Central memory CD8-positive, alpha-beta T cell (primary cell): ENCODE results near the gene CTNND2.

Experiments used
- ATAC-seq: fragments of 150-1000 bp; cut with Tn5 transposase; replicated peaks from 2 replicates; pipeline ENCODE4 v1.10.0; 2022; ENCODE audit warnings: mild to moderate bottlenecking, moderate FRiP score, moderate number of reproducible peaks; ENCODE audit not compliant: poor library complexity, severe bottlenecking; ENCODE audit errors: extremely low read depth
- DNase-seq, 2 donors: peaks; one replicate each; pipeline ENCODE4 v3.0.0; 2021; ENCODE audit warnings: low spot score in 2 of 2
- H3K27ac Mint-ChIP-seq: one replicate; pipeline ENCODE4 v1.8.0; 2022; ENCODE audit warnings: low read depth, mild to moderate bottlenecking, moderate library complexity, mixed read lengths
- H3K27me3 Mint-ChIP-seq: one replicate; pipeline ENCODE4 v1.8.0; 2022; ENCODE audit warnings: mixed read lengths
- H3K36me3 Mint-ChIP-seq: one replicate; pipeline ENCODE4 v1.8.0; 2022; ENCODE audit warnings: mild to moderate bottlenecking, moderate library complexity, mixed read lengths; ENCODE audit not compliant: insufficient read depth
- H3K4me1 Mint-ChIP-seq: one replicate; pipeline ENCODE4 v1.8.0; 2022; ENCODE audit warnings: mixed read lengths
- H3K4me3 Mint-ChIP-seq: one replicate; pipeline ENCODE4 v1.8.0; 2022; ENCODE audit warnings: mild to moderate bottlenecking, moderate library complexity, mixed read lengths
- H3K9me3 Mint-ChIP-seq: one replicate; pipeline ENCODE4 v1.8.0; 2022; ENCODE audit warnings: mixed read lengths

The CTNND2 gene

DNA sequence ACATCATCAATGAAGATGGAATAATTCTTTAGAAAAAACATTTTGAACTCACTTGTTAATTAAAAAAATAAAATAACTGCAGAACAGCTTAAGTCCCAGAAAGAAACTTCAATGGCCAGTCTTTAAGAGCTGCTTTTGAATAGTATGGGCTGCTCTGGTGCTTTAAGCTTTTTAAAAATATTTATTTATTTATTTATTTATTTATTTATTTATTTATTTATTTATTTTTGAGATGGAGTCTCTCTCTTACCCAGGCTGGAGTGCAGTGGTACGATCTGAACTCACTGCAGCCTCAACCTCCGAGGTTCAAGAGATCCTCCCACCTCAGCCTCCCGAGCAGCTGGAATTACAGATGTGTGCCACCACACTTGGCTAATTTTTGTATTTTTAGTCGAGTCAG, 626.9 kb downstream of the CTNND2 start:
- no peak for ATAC-seq
- no peaks in the 10 kb centered on the region for H3K36me3 Mint-ChIP-seq
- H3K4me3 Mint-ChIP-seq = no peak overlapping the region

DNA sequence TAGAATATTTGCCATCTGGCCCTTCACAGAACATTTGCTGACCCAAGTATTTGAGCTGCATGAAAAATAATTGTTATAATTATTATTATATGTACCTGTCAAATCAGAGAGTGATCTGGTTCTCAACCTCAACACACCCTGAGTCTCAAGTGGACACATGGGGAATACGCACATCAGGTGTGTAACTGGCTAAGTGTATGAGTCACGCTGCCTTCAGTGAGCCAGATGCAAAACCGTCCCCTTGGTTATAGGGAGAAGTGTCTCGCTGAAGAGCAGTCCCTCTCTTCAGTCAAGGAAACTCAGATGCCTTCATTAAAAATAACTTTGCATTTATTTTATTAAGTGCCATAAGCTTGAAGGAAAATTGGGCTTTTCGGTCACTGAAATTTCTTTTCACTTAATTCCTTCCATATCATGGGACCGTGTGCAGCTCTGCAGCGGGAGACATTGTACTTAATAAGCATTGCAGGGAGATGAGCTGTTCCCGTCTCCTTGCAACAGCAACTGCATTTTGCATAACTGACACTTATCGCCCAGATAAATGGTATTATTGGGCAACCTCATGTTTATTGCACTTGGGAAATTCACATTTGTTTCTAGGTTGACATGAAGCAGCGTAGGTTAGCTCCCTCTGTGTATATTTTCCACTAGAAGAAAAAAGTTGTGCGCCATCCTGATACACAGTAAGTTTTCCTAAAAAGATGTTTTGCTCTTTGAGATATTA, 630.9 kb downstream of the CTNND2 start:
- Mint-ChIP-seq H3K4me1 (no peaks in the 10 kb centered on the region), H3K4me3 (no peak overlapping the region), H3K27me3 (no peaks in the 10 kb centered on the region), H3K36me3 (no peaks in the 10 kb centered on the region), H3K9me3 (no peaks in the 10 kb centered on the region), H3K27ac (no peak overlapping the region)
- ATAC-seq = no peak
- no peak for DNase-seq

More for the DNA sequence above, 626.9 kb downstream of the CTNND2 start:
- DNase-seq = no peak
- H3K4me1 Mint-ChIP-seq = no peaks in the 10 kb centered on the region
- no peak overlapping the region for H3K27ac Mint-ChIP-seq
- H3K9me3 Mint-ChIP-seq = peaks cover 6% of the 10 kb centered on the region
- no peaks in the 10 kb centered on the region for H3K27me3 Mint-ChIP-seq

DNA sequence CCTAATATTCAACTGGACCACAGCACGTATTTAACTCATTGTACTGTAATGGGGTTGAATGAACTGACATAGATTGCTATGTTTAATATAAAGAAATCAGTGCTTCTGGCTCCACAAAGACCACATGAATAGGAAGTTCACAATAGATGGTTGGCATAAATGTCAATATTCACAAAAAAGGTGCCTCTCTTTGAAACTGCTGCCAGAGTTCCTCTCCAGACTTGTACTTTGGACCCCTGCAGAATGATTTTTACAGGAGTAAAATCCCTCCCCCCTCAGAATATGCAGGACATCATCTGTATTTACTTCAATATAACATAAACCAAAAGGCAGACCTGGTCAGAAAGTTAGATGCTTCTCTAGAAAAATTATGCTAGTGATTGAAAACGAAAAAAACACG, 634.7 kb downstream of the CTNND2 start:
- Mint-ChIP-seq H3K36me3 (no peaks in the 10 kb centered on the region), H3K4me3 (no peak overlapping the region), H3K27ac (no peak overlapping the region)

DNA sequence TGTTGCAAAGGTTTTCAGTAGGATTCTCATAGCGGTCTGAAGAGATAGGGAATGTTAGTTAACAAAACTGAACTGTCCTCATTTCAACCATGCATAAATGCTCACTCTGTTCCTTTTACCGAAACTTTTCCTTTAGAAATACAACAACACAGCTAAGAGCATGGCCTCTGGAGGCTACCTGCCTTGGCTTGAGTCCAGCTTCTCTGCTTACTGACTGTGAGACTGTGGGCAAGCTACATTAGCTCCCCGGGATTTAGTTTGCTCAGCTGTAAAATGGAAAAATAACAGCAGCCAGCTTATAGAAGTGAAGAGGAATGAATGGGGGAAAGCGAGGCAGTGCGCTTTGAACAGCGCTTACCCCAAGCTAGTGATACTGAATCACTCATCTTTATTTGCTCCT, 635.4 kb downstream of the CTNND2 start:
- Mint-ChIP-seq H3K27ac (no peak overlapping the region), H3K4me3 (no peak overlapping the region), H3K9me3 (no peaks in the 10 kb centered on the region), H3K36me3 (no peaks in the 10 kb centered on the region), H3K27me3 (no peaks in the 10 kb centered on the region), H3K4me1 (no peaks in the 10 kb centered on the region)
- no peak for ATAC-seq
- no peak for DNase-seq

More for the DNA sequence above, 634.7 kb downstream of the CTNND2 start:
- no peaks in the 10 kb centered on the region for H3K4me1 Mint-ChIP-seq
- H3K9me3 Mint-ChIP-seq = no peaks in the 10 kb centered on the region
- H3K27me3 Mint-ChIP-seq = no peaks in the 10 kb centered on the region
- no peak for ATAC-seq
- no peak for DNase-seq

- DNase-seq = no peak
- H3K4me3 Mint-ChIP-seq = no peak overlapping the region
- H3K4me1 Mint-ChIP-seq = no peaks in the 10 kb centered on the region
- H3K27me3 Mint-ChIP-seq = no peaks in the 10 kb centered on the region
- no peaks in the 10 kb centered on the region for H3K36me3 Mint-ChIP-seq
- H3K9me3 Mint-ChIP-seq = no peaks in the 10 kb centered on the region
- no peak for ATAC-seq
- no peak overlapping the region for H3K27ac Mint-ChIP-seq
These were observed 637.9 kb downstream of the CTNND2 start for GRCh38 chr5:11266331-11266730.

GRCh38 chr5:11261241-11261640, 643.0 kb downstream of the CTNND2 start:
- no peak overlapping the region for H3K4me3 Mint-ChIP-seq
- no peak overlapping the region for H3K27ac Mint-ChIP-seq
- H3K9me3 Mint-ChIP-seq = no peaks in the 10 kb centered on the region
- no peaks in the 10 kb centered on the region for H3K27me3 Mint-ChIP-seq
- H3K36me3 Mint-ChIP-seq = peaks cover 1% of the 10 kb centered on the region
- H3K4me1 Mint-ChIP-seq = no peaks in the 10 kb centered on the region
- ATAC-seq (no peak), DNase-seq (no peak)

GRCh38 chr5:11258001-11258400, 646.2 kb downstream of the CTNND2 start:
- Mint-ChIP-seq H3K4me3 (no peak overlapping the region), H3K9me3 (peaks cover 6% of the 10 kb centered on the region), H3K27ac (no peak overlapping the region), H3K27me3 (no peaks in the 10 kb centered on the region), H3K36me3 (peaks cover 1% of the 10 kb centered on the region), H3K4me1 (no peaks in the 10 kb centered on the region)
- DNase-seq (no peak), ATAC-seq (no peak)

- Mint-ChIP-seq H3K4me3 (no peak overlapping the region), H3K27ac (no peak overlapping the region), H3K4me1 (no peaks in the 10 kb centered on the region), H3K9me3 (peaks cover 10% of the 10 kb centered on the region), H3K27me3 (no peaks in the 10 kb centered on the region), H3K36me3 (no peaks in the 10 kb centered on the region)
- no peak for DNase-seq
- no peak for ATAC-seq
These were observed 651.7 kb downstream of the CTNND2 start for GRCh38 chr5:11252523-11252922.

GRCh38 chr5:11252075-11252474, 652.2 kb downstream of the CTNND2 start:
- Mint-ChIP-seq H3K9me3 (peaks cover 10% of the 10 kb centered on the region), H3K4me1 (no peaks in the 10 kb centered on the region), H3K27ac (no peak overlapping the region), H3K36me3 (no peaks in the 10 kb centered on the region), H3K4me3 (no peak overlapping the region), H3K27me3 (no peaks in the 10 kb centered on the region)
- DNase-seq (no peak), ATAC-seq (no peak)

DNA sequence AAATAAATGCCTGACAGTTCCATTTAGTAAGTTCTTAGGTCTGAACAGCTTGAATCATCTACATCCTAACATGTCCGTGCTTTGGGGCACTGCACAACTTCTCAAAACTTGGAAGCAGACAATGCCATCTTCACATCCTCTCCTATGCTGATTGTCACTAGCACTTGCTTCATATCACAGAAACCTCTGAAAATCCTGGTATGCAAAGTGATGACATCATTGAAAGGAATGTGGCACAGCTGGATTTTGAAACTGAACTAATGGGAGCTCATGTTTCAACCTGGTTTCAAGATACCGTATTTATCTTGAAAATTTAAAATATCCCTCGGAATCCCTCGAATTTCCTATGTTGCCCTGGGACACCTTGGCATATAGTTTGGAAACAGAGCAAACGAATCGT, 653.0 kb downstream of the CTNND2 start:
- no peaks in the 10 kb centered on the region for H3K27me3 Mint-ChIP-seq
- no peak overlapping the region for H3K27ac Mint-ChIP-seq
- peaks cover 12% of the 10 kb centered on the region for H3K9me3 Mint-ChIP-seq
- no peak overlapping the region for H3K4me3 Mint-ChIP-seq
- no peak for ATAC-seq
- no peak for DNase-seq
- H3K36me3 Mint-ChIP-seq = no peaks in the 10 kb centered on the region
- H3K4me1 Mint-ChIP-seq = no peaks in the 10 kb centered on the region

GRCh38 chr5:11248966-11249365, 655.3 kb downstream of the CTNND2 start:
- Mint-ChIP-seq H3K4me1 (no peaks in the 10 kb centered on the region), H3K27ac (no peak overlapping the region), H3K9me3 (peaks cover 17% of the 10 kb centered on the region), H3K4me3 (no peak overlapping the region), H3K27me3 (no peaks in the 10 kb centered on the region), H3K36me3 (no peaks in the 10 kb centered on the region)
- ATAC-seq (no peak), DNase-seq (no peak)

DNA sequence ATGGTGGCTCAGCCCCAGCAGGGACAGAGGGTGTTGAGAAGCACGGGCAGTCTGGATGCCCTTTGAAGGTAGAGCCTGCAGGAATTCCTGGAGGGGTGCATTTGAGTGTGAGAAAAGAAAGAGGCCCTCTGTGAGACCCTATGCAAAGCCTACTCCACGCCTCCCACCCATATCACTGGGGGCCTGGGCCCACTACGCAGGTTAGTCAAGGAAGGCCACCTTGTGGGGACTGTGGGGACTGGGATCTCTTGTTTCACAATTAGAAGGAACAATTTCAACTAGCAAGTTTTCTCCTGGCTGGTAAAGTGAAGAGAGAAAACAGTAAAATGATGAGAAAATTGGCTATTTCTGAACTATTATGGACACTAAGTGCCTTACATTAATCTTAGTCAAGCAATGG, 657.0 kb downstream of the CTNND2 start:
- Mint-ChIP-seq H3K36me3 (no peaks in the 10 kb centered on the region), H3K27me3 (no peaks in the 10 kb centered on the region), H3K4me3 (no peak overlapping the region), H3K4me1 (no peaks in the 10 kb centered on the region), H3K27ac (no peak overlapping the region), H3K9me3 (peaks cover 12% of the 10 kb centered on the region)
- no peak for ATAC-seq
- no peak for DNase-seq

DNA sequence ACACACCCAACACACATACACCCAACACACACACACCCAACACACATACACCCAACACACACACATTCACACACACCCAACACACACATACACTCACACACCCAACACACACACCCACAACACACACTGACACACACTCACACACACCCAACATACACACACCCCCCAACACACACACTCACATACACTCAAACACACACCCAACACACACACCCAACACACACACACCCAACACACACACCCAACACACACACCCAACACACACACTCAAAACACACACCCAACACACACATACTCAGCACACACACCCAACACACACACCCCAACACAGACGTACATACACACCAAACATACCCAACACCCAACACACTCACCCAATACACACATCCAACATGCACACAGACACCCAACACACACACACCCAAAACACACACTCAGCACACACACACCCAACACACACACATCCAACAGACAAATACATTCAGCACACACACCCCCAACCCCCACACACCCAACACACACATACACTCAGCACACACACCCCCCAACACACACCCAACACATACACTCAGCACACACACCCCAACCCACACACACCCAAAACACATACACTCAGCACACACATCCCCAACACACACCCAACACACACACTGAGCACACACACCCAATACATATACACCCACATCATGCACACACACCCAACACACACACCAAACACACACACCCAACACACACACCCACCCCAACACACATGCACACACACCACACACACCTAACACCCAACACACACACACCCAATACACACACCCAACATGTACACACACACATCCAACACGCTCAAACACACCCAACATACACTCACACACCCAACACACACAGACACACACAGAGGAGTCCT, 663.7 kb downstream of the CTNND2 start:
- H3K9me3 Mint-ChIP-seq = peaks cover 15% of the 10 kb centered on the region
- no peaks in the 10 kb centered on the region for H3K27me3 Mint-ChIP-seq
- no peak for DNase-seq
- no peak overlapping the region for H3K4me3 Mint-ChIP-seq
- no peak for ATAC-seq
- H3K36me3 Mint-ChIP-seq = peaks cover 2% of the 10 kb centered on the region
- H3K27ac Mint-ChIP-seq = no peak overlapping the region
- no peaks in the 10 kb centered on the region for H3K4me1 Mint-ChIP-seq
